AG10803 (cell line): Measurements from ENCODE around the gene CLDN16.

Source experiments
- DNase-seq: peaks from one replicate; pipeline ENCODE4 v3.0.0; 2010; ENCODE audit warnings: low read depth
- H3K4me3 ChIP-seq: 2 replicates; pipeline ENCODE4 v1.5.1; 2011; ENCODE audit warnings: mild to moderate bottlenecking, low read length, control low read depth
- CTCF ChIP-seq: conservative IDR thresholded peaks from 2 replicates; pipeline ENCODE4 v1.5.1; 2011; ENCODE audit warnings: mild to moderate bottlenecking, low read length, control low read depth, inconsistent platforms

The CLDN16 gene

GRCh38 chr3:190414297-190414696 is 26.3 kb downstream of the CLDN16 start:
- no peak for DNase-seq
- no peak for TF ChIP-seq CTCF
- H3K4me3 ChIP-seq: no peak overlapping the region

DNA sequence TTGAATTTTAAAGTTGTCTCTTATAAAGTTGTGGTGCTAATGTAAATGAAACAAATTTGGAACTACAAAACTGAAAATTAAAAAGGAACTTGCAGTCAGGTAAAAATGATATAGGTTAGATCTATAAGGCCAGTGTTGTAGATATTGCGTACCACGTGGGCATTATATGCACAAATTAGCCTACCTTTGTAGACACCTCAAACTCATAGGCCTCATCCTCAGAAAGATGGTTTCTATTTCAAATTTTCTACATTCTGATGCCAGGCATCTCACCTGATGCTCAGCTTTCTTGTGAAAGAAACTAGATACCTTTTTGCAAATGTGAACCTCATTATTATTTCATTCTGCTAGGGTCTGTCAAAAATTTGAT is 36.1 kb downstream of the CLDN16 start:
- no peak for TF ChIP-seq CTCF
- no peak for DNase-seq
- no peak overlapping the region for H3K4me3 ChIP-seq

DNA sequence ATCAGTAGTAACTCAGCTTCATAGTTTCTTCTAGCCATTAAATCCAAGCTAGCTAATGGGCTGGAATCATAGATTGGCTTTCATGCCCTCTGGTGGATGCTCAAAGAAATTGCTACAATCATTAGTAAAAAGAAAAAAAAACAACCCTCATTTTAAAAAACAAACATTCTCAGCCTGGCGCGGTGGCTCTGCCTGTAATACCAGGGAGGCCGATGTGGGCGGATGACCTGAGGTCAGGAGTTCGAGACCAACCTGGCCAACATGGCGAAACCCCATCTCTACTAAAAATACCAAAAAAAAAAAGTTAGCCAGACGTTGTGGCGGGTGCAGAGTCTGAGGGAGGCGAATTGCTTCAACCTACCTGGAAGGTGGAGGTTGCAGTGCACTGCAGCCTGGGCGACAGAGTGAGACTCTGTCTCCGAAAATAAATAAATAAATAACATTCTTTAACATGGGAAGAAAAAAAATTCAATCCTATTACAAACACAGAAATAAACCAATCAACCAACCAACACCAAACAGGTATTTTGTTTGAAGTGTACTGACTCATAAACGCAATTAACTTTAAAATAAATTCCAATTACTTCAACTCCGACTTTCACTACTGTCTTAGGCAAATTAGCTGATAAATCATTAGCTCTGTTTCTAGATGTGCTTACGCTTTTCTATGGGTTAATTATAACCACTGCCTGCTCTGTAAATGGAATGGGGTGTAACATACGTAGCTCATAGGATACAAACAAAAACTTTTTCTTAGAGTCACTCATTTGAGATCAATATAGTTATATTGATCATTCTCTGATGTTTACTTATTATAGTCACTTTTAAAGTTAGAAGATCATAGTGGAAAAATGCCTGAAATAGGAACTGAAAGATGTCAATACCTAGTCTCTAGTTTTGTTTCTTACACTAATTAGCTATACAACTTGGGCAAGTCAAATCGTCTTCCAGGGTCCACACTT is 36.8 kb downstream of the CLDN16 start:
- peak; percentile 75 for TF ChIP-seq CTCF
- H3K4me3 ChIP-seq: no peak overlapping the region
- DNase-seq: peak; percentile 76

DNA sequence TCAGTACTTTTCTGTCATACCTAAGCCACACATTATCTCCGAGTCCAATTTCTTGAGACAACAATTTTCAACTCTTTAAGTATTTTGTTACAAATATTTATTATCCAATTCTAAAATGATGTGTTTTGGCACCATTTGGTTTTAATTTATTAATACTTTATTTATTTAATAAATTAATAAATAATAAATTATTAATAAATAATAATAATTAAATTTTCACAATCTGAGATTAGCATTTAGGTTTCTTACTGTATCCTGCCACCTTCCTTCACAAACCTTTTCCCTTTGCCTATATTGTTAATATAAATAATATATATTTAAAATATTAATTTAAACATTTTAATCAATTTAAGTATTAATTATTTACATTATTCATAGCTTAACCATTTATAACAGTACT is 37.9 kb downstream of the CLDN16 start:
- no peak for DNase-seq
- no peak overlapping the region for H3K4me3 ChIP-seq
- TF ChIP-seq CTCF: no peak

DNA sequence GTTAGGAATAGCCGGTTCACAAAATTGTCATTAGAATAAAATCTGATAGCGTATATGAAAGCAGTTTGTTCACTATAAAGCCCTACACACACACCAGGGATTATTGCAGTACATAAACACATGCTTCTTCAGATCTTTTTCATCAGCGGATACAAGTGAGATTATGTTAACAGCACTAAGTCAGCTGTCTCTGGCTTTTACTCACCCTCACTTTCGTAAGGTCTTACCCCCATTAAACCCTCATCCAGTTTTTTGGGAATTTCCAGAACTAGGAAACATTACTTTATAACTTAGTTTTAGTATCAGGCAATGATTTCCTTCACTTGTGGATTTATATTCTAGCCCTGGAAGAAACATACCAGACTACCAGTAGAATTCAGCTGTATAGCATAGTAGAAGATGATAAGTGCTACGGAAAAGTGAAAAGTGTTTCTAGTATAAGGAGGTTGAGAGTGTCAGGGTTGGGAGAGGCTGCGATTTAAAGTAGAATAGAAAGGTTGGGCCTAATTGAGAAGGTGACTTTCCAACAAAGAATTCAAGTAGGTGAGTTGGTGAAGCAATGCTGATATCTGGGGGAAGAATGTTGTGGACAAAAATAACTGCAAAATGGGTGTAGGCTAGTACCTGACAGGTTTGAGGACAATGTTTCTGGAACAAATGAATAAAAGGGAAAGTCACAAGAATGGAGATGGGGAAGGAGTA is 39.0 kb downstream of the CLDN16 start:
- no peak for DNase-seq
- no peak for TF ChIP-seq CTCF
- H3K4me3 ChIP-seq: no peak overlapping the region

DNA sequence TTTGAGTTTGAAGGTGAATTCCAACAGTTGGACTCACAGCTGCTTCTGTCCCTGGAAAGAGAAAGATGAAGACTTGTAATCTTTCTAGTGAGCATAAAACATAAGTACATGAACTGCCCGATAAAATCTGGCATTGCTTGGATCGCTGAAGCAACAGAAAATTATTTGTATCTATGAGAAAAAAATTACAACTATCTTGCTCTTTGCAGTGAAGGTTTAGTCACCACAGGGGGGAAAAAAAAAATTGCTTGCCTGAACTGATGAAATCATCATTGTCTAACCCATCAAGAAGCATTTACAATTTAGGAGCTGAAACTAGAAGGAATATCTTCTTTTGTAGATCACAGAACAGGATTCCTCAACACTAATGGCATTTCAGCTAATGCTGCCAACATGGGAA is 41.7 kb downstream of the CLDN16 start:
- TF ChIP-seq CTCF: no peak
- DNase-seq: peak; percentile 36

More for the DNA sequence above, 41.7 kb downstream of the CLDN16 start:
- H3K4me3 ChIP-seq: no peak overlapping the region
